Measurements from ENCODE around the gene DUSP8.

The DUSP8 gene

GRCh38 chr11:1549338-1550330 lies 22.4 kb downstream of the DUSP8 start:
- no peak for FAIRE-seq

GRCh38 chr11:1548221-1549070 lies 23.6 kb downstream of the DUSP8 start:
- no peak for FAIRE-seq

GRCh38 chr11:1547467-1548098 lies 24.5 kb downstream of the DUSP8 start:
- no peak for FAIRE-seq

GRCh38 chr11:1546536-1547466 lies 25.3 kb downstream of the DUSP8 start:
- no peak for FAIRE-seq

GRCh38 chr11:1546077-1546535 lies 26.0 kb downstream of the DUSP8 start:
- FAIRE-seq: no peak

GRCh38 chr11:1545432-1545831 lies 26.6 kb downstream of the DUSP8 start:
- no peak for FAIRE-seq

- FAIRE-seq: no peak
These were observed 27.5 kb downstream of the DUSP8 start for GRCh38 chr11:1544536-1544935.

GRCh38 chr11:1543606-1544263 lies 28.3 kb downstream of the DUSP8 start:
- FAIRE-seq: no peak

GRCh38 chr11:1542267-1542666 lies 29.8 kb downstream of the DUSP8 start:
- no peak for FAIRE-seq

GRCh38 chr11:1541474-1542204 lies 30.4 kb downstream of the DUSP8 start:
- FAIRE-seq: no peak

GRCh38 chr11:1540074-1540473 lies 32.0 kb downstream of the DUSP8 start:
- FAIRE-seq: no peak

GRCh38 chr11:1538153-1538552 lies 33.9 kb downstream of the DUSP8 start:
- no peak for FAIRE-seq

GRCh38 chr11:1536065-1536843 lies 35.8 kb downstream of the DUSP8 start:
- FAIRE-seq: no peak

- no peak for FAIRE-seq
These were observed 37.4 kb downstream of the DUSP8 start for GRCh38 chr11:1534682-1535081.

GRCh38 chr11:1534171-1534570 lies 37.9 kb downstream of the DUSP8 start:
- no peak for FAIRE-seq

GRCh38 chr11:1533342-1533725 lies 38.7 kb downstream of the DUSP8 start:
- FAIRE-seq: no peak

GRCh38 chr11:1532606-1533341 lies 39.3 kb downstream of the DUSP8 start:
- no peak for FAIRE-seq

GRCh38 chr11:1532014-1532586 lies 40.0 kb downstream of the DUSP8 start:
- no peak for FAIRE-seq
